ENCODE results near the gene AKT3.
"Not testable (repeated sequence)": the region's sequence is repeated elsewhere in the genome, so short reads cannot be mapped to it uniquely, and the experiment has no call there.

DNA sequence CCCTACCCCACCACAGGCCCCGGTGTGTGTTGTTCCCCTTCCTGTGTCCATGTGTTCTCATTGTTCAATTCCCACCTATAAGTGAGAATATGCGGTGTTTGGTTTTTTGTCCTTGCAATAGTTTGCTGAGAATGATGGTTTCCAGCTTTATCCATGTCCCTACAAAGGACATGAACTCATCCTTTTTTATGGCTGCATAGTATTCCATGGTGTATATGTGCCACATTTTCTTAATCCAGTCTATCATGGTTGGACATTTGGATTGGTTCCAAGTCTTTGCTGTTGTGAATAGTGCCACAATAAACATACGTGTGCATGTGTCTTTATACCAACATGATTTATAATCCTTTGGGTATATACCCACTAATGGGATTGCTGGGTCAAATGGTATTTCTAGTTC, 27.0 kb upstream of the AKT3 start:
- TF ChIP-seq, protein P1, sequence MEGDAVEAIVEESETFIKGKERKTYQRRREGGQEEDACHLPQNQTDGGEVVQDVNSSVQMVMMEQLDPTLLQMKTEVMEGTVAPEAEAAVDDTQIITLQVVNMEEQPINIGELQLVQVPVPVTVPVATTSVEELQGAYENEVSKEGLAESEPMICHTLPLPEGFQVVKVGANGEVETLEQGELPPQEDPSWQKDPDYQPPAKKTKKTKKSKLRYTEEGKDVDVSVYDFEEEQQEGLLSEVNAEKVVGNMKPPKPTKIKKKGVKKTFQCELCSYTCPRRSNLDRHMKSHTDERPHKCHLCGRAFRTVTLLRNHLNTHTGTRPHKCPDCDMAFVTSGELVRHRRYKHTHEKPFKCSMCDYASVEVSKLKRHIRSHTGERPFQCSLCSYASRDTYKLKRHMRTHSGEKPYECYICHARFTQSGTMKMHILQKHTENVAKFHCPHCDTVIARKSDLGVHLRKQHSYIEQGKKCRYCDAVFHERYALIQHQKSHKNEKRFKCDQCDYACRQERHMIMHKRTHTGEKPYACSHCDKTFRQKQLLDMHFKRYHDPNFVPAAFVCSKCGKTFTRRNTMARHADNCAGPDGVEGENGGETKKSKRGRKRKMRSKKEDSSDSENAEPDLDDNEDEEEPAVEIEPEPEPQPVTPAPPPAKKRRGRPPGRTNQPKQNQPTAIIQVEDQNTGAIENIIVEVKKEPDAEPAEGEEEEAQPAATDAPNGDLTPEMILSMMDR (conservative IDR thresholded peaks at IDR 0.05; ENCODE audit: low read length), result not testable (repeated sequence)
- TF ChIP-seq EZH2phosphoT487 (IDR thresholded peaks at IDR 0.05; ENCODE audit: borderline replicate concordance), result not testable (repeated sequence)
